A549 (cell line): Measurements from ENCODE around the gene RIC3. TPM values are rescaled to one million over a fixed set of nuclear protein-coding genes. Genes with fewer than 3 reads are reported as not detected.

Source experiments
- ATAC-seq, 2 experiments: fragments of 200-7000 bp in 1 of 2; fragments of >200 bp in 1 of 2; cut with Nextera tagmentation in 1 of 2; cut with Tn5 transposase in 1 of 2; 3 replicates each; pipeline versions ENCODE4 v1.8.0 to v1.9.1; 2018 to 2020; ENCODE audit warnings: mild to moderate bottlenecking in 1 of 2, moderate library complexity in 1 of 2
- CTCF ChIA-PET: fragments of 300-600 bp; sonication (Branson Sonifier 250); formaldehyde crosslinking; extraction: SDS; loops from one replicate; lab custom pipeline; 2021; ENCODE audit warnings: antibody characterized with exemption, inconsistent platforms; lab: Yijun Ruan, JAX
- POLR2A ChIA-PET: fragments of 350-600 bp; formaldehyde crosslinking; extraction: SDS; loops from one replicate; lab custom pipeline; 2021; ENCODE audit warnings: antibody characterized with exemption, inconsistent platforms; lab: Yijun Ruan, JAX
- DNase-seq, 2 experiments: peaks; one replicate each; pipeline versions ENCODE4 v3.0.0 to v3.0.0-alpha.2; 2011 to 2016; ENCODE audit warnings: low read depth in 1 of 2, low spot score in 1 of 2
- FAIRE-seq: peaks from 2 replicates; lab custom pipeline; 2011; peaks lifted over from hg19 to GRCh38; lab: Jason Lieb, UNC
- H3K27ac ChIP-seq, 2 experiments: fragments of >200 bp; sonication (Bioruptor Twin); formaldehyde crosslinking; 3 replicates each; pipeline ENCODE4 v1.5.1; 2016 to 2017
- H3K4me1 ChIP-seq: fragments of >200 bp; sonication (Bioruptor Twin); formaldehyde crosslinking; 3 replicates; pipeline ENCODE4 v1.6.1; 2016
- H3K4me2 ChIP-seq: fragments of >200 bp; sonication (Bioruptor Twin); formaldehyde crosslinking; 3 replicates; pipeline ENCODE4 v1.6.1; 2016
- H3K4me3 ChIP-seq: fragments of >200 bp; sonication (Bioruptor Twin); formaldehyde crosslinking; 3 replicates; pipeline ENCODE4 v1.5.1; 2016
- H3K9me3 ChIP-seq: fragments of >200 bp; sonication (Bioruptor Twin); formaldehyde crosslinking; 3 replicates; pipeline ENCODE4 v1.6.1; 2016
- BHLHE40 ChIP-seq: IDR thresholded peaks from 2 replicates; pipeline ENCODE4 v1.6.1; 2012; ENCODE audit warnings: low read depth, low read length, inconsistent platforms
- CBX8 ChIP-seq: fragments of 200-600 bp; sonication (generic); IDR thresholded peaks from 2 replicates; pipeline ENCODE4 v1.6.1; 2016
- CEBPB ChIP-seq, 2 experiments: fragments of >200 bp in 1 of 2; sonication (Bioruptor Twin) in 1 of 2; formaldehyde crosslinking in 1 of 2; IDR thresholded peaks; 2 replicates each; pipeline ENCODE4 v1.6.1; 2012 to 2016
- E2F6 ChIP-seq: IDR thresholded peaks from 2 replicates; pipeline ENCODE4 v1.6.1; 2012; ENCODE audit warnings: low read depth, borderline replicate concordance
- FOSL2 ChIP-seq, 2 experiments: fragments of 450-650 bp in 1 of 2; fragments of >200 bp in 1 of 2; sonication (Bioruptor Twin) in 1 of 2; formaldehyde crosslinking; IDR thresholded peaks; 2 replicates each; pipeline versions ENCODE4 v1.5.0 to v1.6.1; 2016 to 2020; ENCODE audit warnings: mild to moderate bottlenecking in 1 of 2, moderate library complexity in 1 of 2
- HES2 ChIP-seq: fragments of >200 bp; sonication (Bioruptor Twin); formaldehyde crosslinking; IDR thresholded peaks from 2 replicates; pipeline ENCODE4 v1.6.1; 2016
- HEYL ChIP-seq: fragments of 250-450 bp; sonication (Bioruptor Pico); IDR thresholded peaks from 2 replicates; pipeline ENCODE4 v1.8.0; 2021; ENCODE audit warnings: mild to moderate bottlenecking, moderate library complexity
- HMGXB4 ChIP-seq: fragments of 250-450 bp; sonication (Bioruptor Pico); IDR thresholded peaks from 2 replicates; pipeline ENCODE4 v1.5.0; 2021; ENCODE audit warnings: mild to moderate bottlenecking, moderate library complexity, borderline replicate concordance
- HOXA7 ChIP-seq: fragments of 250-450 bp; sonication (Bioruptor Pico); IDR thresholded peaks from 2 replicates; pipeline ENCODE4 v1.5.0; 2020; ENCODE audit warnings: mild to moderate bottlenecking, moderate library complexity
- HOXB13 ChIP-seq: fragments of 250-450 bp; sonication (Bioruptor Pico); IDR thresholded peaks from 2 replicates; pipeline ENCODE4 v1.5.0; 2020; ENCODE audit warnings: low read depth, mild to moderate bottlenecking, moderate library complexity
- KDM1A ChIP-seq: fragments of 200-600 bp; sonication (generic); IDR thresholded peaks from 2 replicates; pipeline ENCODE4 v1.6.1; 2016; ENCODE audit warnings: low read depth, mild to moderate bottlenecking
- MAZ ChIP-seq: fragments of 150-350 bp; IDR thresholded peaks from 2 replicates; pipeline ENCODE4 v1.6.1; 2014; ENCODE audit warnings: antibody characterized with exemption, low read depth, low read length, borderline replicate concordance
- NR3C1 ChIP-seq: fragments of >200 bp; sonication (Bioruptor Twin); formaldehyde crosslinking; IDR thresholded peaks from 3 replicates; pipeline ENCODE4 v1.6.1; 2017
- PHF8 ChIP-seq: fragments of 200-600 bp; sonication (generic); IDR thresholded peaks from 2 replicates; pipeline ENCODE4 v1.6.1; 2016; ENCODE audit warnings: low read depth, mild to moderate bottlenecking, antibody characterized with exemption, moderate library complexity, borderline replicate concordance
- SREBF2 ChIP-seq: fragments of 450-650 bp; IDR thresholded peaks from 2 replicates; pipeline ENCODE4 v1.6.1; 2014; ENCODE audit warnings: mild to moderate bottlenecking, moderate library complexity
- WGBS: methylation state at CpG from one replicate; pipeline ENCODE4 v1.1.6; 2017; ENCODE audit errors: missing lambda C conversion rate; 5-methylcytosine and 5-hydroxymethylcytosine counted together
- polyA plus RNA-seq, 4 experiments: library from polyadenylated mRNA; depleted of rRNA in 3 of 4; stranded (reverse); fragments of >200 nt; fragmentation: RNase III in 1 of 4; extraction: RNeasy Plus Mini Kit Qiagen cat#74134 plus additional on column Dnase treatment in 1 of 4; gene quantifications; 2 replicates in 3 of 4; 3 replicates in 1 of 4; pipeline ENCODE4 v1.2.3, GENCODE V29; 2011 to 2017

The RIC3 gene
- polyA plus RNA-seq, 2 of the 4 experiments (the other 2 are of a cell fraction), result 1.7 to 3.2 TPM

GRCh38 chr11:8075119-8075726, 93.6 kb downstream of the RIC3 start:
- Histone ChIP-seq H3K4me1 (0 out of 3 replicates have a peak, but pooled peaks cover 4% of the 10 kb centered on the region), H3K4me3 (no peak overlapping the region), H3K4me2 (no peak overlapping the region), H3K9me3 (no peaks in the 10 kb centered on the region), H3K27ac (no peak overlapping the region)
- ChIA-PET CTCF (interaction anchor here (1.3 kb wide), 1 partner anchor 18 kb away, joined by 4 read pairs; no protein-coding TSS in a partner anchor), POLR2A (no interaction called here)
- WGBS, result 31% methylated on average over 2 of the region's 2 CpGs
- FAIRE-seq (no peak), DNase-seq (no peak), ATAC-seq (no peak)
- TF ChIP-seq HMGXB4 (CRISPR knock-in tag) (no peak), PHF8 (no peak), MAZ (no peak), FOSL2 (IDR thresholded peaks at IDR 0.05) (no peak), FOSL2 (CRISPR knock-in tag; IDR thresholded peaks at IDR 0.05) (peak; percentile 9; the same call in 1 of the 2 replicates), HES2 (no peak)

GRCh38 chr11:8071616-8072581, 96.9 kb downstream of the RIC3 start:
- ChIA-PET POLR2A (no interaction called here), CTCF (interaction anchor here (0.6 to 4.1 kb wide), 12 partner anchors 8 to 83 kb away, joined by 3 to 38 read pairs (median 4); partner anchors contain the start of gene TUB)
- FAIRE-seq (no peak), ATAC-seq (no peak), DNase-seq (no peak)
- H3K4me2 ChIP-seq, result no peak overlapping the region
- TF ChIP-seq HMGXB4 (CRISPR knock-in tag) (no peak), HOXA7 (CRISPR knock-in tag) (no peak), E2F6 (no peak), CEBPB (IDR thresholded peaks at IDR 0.05) (no peak), HOXB13 (CRISPR knock-in tag) (no peak), HEYL (no peak), BHLHE40 (no peak), KDM1A (no peak), NR3C1 (no peak), CBX8 (no peak), SREBF2 (no peak)
- peaks cover 19% of the 10 kb centered on the region for H3K4me1 ChIP-seq
- no peak overlapping the region for H3K4me3 ChIP-seq
- no peak overlapping the region for H3K27ac ChIP-seq
- 51% methylated on average over 13 of the region's 18 CpGs for WGBS
- no peaks in the 10 kb centered on the region for H3K9me3 ChIP-seq
